Left lung (tissue), 10 donors: Measurements from ENCODE around the gene UBASH3B. TPM values are rescaled to one million over a fixed set of nuclear protein-coding genes. Genes with fewer than 3 reads are reported as not detected.

Experiments
- ATAC-seq: fragments of 200-7000 bp; cut with Tn5 transposase; one replicate; pipeline ENCODE4 v1.9.1; 2020; ENCODE audit warnings: moderate library complexity
- DNase-seq, 4 donors: peaks; one replicate each; pipeline ENCODE4 v3.0.0-alpha.2; 2013 to 2020
- H3K27ac ChIP-seq, 2 donors: fragments of 200-600 bp; sonication (generic) in 1 of 2; one replicate each; pipeline versions ENCODE4 v1.5.0 to v1.8.0; 2020 to 2021
- H3K27me3 ChIP-seq, 2 donors: fragments of 200-600 bp; sonication (generic) in 1 of 2; one replicate each; pipeline versions ENCODE4 v1.5.0 to v1.8.0; 2020 to 2021
- H3K36me3 ChIP-seq, 2 donors: fragments of 200-600 bp; sonication (generic) in 1 of 2; one replicate each; pipeline versions ENCODE4 v1.5.0 to v1.8.0; 2020 to 2021
- H3K4me1 ChIP-seq, 2 donors: fragments of 200-600 bp; one replicate each; pipeline ENCODE4 v1.8.0; 2021
- H3K4me3 ChIP-seq, 2 donors: fragments of 200-600 bp; sonication (generic) in 1 of 2; one replicate each; pipeline versions ENCODE4 v1.5.0 to v1.8.0; 2020 to 2021; ENCODE audit warnings: mild to moderate bottlenecking in 1 of 2
- H3K9me3 ChIP-seq, 2 donors: fragments of 200-600 bp; sonication (generic) in 1 of 2; one replicate each; pipeline versions ENCODE4 v1.5.0 to v1.8.0; 2020 to 2021
- intact Hi-C, 2 donors: fragments of 100-400 bp; cut with DNase I; formaldehyde crosslinking; loops; one replicate each; pipeline versions ENCODE4 v1.11.2 to v1.14.2; 2022
- polyA plus RNA-seq, 6 donors: library from polyadenylated mRNA; unstranded; fragments of 120-200 nt; gene quantifications; one replicate each; pipeline ENCODE4 v1.2.1, GENCODE V29; 2013; ENCODE audit not compliant: insufficient read length in 6 of 6
- total RNA-seq, 2 donors: library from RNA; stranded (reverse); fragmentation: NEBNext Ultra II Directional; extraction: Animal tissue kit (Norgen Biotek cat#: 25700); gene quantifications; one replicate each; pipeline ENCODE4 v1.2.1, GENCODE V29; 2021
- TF ChIP-seq, protein P1 (sequence below), 2 donors: fragments of 200-600 bp; sonication (generic) in 1 of 2; IDR thresholded peaks; one replicate each; pipeline versions ENCODE4 v1.5.0 to v1.8.0; 2021; ENCODE audit warnings: antibody characterized with exemption in 2 of 2
- donor health status: DM: no; HTN: yes; CAD: no.
- donor health status: DM: no; HTN: no; CAD: no.

The UBASH3B gene
- total and polyA plus RNA-seq, 8 donors: 4.0 to 38.6 (median 5.7) TPM

DNA sequence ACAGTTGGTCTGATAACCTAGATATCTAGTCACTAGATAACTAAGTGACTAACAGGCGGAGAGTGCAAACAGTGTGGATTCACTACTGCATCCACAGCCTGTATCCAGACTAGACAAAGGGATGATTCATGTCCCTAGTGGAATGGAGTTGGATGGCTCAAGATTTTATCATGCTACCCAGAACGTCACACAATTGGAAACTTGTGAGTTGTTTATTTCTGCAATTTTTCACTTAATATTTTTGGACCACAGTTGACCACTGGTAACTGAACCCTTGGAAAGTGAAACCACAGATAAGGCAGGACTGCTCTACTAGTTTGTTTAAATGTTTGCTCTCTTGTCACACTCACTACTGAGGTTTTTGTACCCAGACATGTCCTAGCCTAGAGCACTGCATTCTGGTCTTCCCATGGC, 76.0 kb downstream of the UBASH3B start:
- no peaks in the 10 kb centered on the region for H3K9me3 ChIP-seq
- no peaks in the 10 kb centered on the region for H3K36me3 ChIP-seq
- no peak overlapping the region for H3K4me3 ChIP-seq
- H3K27me3 ChIP-seq: no peaks in the 10 kb centered on the region
- ATAC-seq (peak; percentile 54), DNase-seq (no peak)
- no peak overlapping the region for H3K27ac ChIP-seq
- peaks cover 0 to 47% of the 10 kb centered on the region in 2 donors for H3K4me1 ChIP-seq
- TF ChIP-seq, protein P1, sequence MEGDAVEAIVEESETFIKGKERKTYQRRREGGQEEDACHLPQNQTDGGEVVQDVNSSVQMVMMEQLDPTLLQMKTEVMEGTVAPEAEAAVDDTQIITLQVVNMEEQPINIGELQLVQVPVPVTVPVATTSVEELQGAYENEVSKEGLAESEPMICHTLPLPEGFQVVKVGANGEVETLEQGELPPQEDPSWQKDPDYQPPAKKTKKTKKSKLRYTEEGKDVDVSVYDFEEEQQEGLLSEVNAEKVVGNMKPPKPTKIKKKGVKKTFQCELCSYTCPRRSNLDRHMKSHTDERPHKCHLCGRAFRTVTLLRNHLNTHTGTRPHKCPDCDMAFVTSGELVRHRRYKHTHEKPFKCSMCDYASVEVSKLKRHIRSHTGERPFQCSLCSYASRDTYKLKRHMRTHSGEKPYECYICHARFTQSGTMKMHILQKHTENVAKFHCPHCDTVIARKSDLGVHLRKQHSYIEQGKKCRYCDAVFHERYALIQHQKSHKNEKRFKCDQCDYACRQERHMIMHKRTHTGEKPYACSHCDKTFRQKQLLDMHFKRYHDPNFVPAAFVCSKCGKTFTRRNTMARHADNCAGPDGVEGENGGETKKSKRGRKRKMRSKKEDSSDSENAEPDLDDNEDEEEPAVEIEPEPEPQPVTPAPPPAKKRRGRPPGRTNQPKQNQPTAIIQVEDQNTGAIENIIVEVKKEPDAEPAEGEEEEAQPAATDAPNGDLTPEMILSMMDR (IDR thresholded peaks at IDR 0.05): no peak
- intact Hi-C loops: no loop called here

DNA sequence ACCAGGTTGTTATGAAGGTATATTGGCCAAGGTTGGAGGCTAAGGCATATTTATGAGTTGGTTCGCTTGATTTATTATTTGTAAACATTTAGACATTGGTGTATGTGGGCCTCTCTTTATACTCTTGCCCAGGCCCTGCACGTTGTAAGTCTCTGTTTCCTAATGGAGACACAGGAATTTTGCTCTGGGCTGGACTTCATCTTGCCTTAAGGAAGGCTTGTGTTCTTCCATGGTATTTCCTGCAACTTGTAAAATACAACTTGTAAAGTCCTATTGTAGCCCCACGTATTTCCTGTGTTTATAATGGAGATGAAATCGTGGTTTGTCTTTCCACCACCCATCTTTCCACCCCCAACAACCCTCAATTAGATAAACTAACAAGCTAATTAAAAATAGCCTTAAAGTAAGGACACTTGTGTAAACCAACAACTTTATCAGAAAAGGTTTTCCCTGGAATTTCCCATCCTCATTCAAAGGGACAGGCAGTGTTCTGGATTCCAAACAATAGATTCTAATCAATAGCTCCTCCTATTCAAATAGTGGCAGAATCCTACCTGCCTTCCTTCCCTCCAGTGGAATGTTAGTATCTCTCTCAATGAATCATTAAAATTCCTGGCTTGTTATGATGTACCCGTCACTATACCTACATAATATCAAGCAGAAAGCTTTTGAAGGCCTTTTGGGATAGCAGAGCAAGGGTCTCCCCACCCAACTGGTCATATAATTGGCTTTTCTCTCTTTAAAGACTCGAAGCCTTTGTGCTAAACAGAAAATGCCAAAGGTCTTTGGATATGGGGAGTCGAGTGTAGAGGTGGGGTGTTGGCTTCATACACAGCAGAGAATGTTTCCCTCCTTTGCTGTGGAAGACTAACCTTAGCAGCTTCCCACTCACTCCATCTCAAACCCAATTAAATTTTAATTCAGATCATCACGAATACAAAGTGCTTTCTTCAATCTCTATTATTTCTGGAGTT, 77.1 kb downstream of the UBASH3B start:
- ATAC-seq (no peak), DNase-seq (no peak)
- H3K9me3 ChIP-seq: no peaks in the 10 kb centered on the region
- H3K36me3 ChIP-seq: no peaks in the 10 kb centered on the region
- TF ChIP-seq, protein P1 (IDR thresholded peaks at IDR 0.05): no peak
- intact Hi-C loops: no loop called here
- H3K4me3 ChIP-seq: no peak overlapping the region
- peaks cover under 1 to 37% of the 10 kb centered on the region in 2 donors for H3K4me1 ChIP-seq
- no peaks in the 10 kb centered on the region for H3K27me3 ChIP-seq
- peak overlapping the region in 1 of 2 donors; percentile 37 for H3K27ac ChIP-seq

DNA sequence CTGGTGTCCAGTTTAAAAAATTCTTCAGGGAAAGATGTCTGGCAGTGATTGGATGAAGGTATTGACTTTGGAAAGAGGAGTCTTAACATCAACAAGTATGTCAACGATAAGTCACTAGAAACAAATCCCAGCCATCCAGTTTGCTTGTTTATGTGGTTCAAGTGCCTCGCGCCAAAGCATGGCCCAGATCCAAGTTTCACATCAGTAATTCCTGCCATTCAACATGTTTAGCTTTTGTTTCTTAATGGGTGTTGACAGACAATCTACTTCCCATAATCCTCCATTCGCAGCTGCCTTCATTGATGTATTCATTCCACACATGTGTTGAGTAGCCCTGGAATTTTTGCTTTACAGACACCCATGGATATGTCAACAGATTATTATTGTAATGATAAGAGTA, 77.8 kb downstream of the UBASH3B start:
- peak; percentile 44 for ATAC-seq
- H3K27ac ChIP-seq: peak overlapping the region in 1 of 2 donors; percentile 37
- intact Hi-C loops: no loop called here

DNA sequence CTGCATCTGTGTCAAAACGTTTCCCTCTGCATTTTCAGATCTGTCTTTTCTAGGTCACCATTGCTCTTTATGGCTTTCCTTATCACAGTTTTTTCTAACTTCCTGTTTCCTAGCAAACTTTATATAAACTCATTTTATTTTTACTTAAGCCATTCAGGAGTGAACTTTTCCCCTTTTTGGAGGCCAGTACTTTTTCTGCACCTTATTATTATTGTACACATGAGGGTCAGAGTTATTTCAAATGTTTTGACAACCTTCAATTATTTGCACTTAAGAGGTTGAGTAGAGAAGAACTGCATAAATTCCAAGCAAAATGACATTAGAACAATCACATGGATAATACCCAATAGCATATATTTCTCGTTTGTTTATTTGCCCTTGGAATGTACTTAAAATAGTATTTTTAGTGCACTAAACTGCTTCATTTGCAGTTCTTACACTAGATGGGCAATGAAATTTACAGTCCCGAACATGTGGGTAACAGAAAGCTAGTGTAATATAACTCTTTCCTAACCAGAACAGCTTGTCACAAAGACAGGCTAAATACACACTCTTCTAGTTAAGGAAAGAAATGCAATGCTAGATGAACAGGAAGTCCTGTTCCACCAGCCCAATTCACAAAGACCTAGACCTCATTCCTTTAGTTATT, 79.5 kb downstream of the UBASH3B start:
- no peak for DNase-seq
- TF ChIP-seq, protein P1 (IDR thresholded peaks at IDR 0.05): no peak
- Histone ChIP-seq H3K4me1 (peaks cover 7 to 38% of the 10 kb centered on the region in 2 donors), H3K9me3 (no peaks in the 10 kb centered on the region), H3K27ac (no peak overlapping the region), H3K4me3 (no peak overlapping the region), H3K36me3 (no peaks in the 10 kb centered on the region), H3K27me3 (no peaks in the 10 kb centered on the region)
- no peak for ATAC-seq
- intact Hi-C loops: no loop called here

More for the DNA sequence above, 77.8 kb downstream of the UBASH3B start:
- Histone ChIP-seq H3K9me3 (no peaks in the 10 kb centered on the region), H3K36me3 (no peaks in the 10 kb centered on the region), H3K4me3 (no peak overlapping the region), H3K27me3 (no peaks in the 10 kb centered on the region), H3K4me1 (peaks cover 7 to 38% of the 10 kb centered on the region in 2 donors)
- TF ChIP-seq, protein P1 (IDR thresholded peaks at IDR 0.05): no peak
- peak in 1 of 4 donors; percentile 48 for DNase-seq
